ENCODE results near the gene CLEC18A. TPM values are rescaled to one million over a fixed set of nuclear protein-coding genes. Genes with fewer than 3 reads are reported as not detected.

Gene CLEC18A
- total RNA-seq, 1 donor from 2014 or later, result 5.9 TPM

DNA sequence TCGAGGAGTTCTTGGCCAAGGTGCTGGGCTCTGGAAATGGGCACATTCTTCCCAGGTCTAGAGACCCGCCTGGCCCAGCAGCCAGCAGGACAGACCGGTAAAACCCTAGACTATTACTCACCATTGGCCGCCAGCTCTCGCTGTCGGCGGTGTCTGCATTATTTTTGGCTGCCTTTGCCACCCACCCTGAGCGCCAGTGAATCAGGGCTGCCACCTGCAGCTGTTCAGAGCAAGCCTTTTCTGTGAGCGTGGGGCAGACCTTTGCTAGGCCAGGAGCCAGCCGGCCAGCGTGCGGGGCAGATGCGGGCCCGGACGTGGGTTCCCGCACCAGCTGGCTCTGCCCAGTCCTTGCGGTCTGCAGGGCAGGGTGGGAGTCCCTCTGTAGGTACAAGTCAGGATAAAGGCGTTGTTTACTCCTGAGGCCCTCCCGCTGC lies 15.8 kb upstream of the CLEC18A start:
- no peak overlapping the region for H3K4me3 Mint-ChIP-seq
- H3K9me3 ChIP-seq (ENCODE audit: low read depth), result no peaks in the 10 kb centered on the region
- H3K9me3 Mint-ChIP-seq, result no peaks in the 10 kb centered on the region
- H3K79me2 ChIP-seq (ENCODE audit: low read depth), result no peaks in the 10 kb centered on the region
- TF ChIP-seq EZH2phosphoT487 (IDR thresholded peaks at IDR 0.05) (no peak), EZH2 (IDR thresholded peaks at IDR 0.05) (no peak)
- TF ChIP-seq, protein P1, sequence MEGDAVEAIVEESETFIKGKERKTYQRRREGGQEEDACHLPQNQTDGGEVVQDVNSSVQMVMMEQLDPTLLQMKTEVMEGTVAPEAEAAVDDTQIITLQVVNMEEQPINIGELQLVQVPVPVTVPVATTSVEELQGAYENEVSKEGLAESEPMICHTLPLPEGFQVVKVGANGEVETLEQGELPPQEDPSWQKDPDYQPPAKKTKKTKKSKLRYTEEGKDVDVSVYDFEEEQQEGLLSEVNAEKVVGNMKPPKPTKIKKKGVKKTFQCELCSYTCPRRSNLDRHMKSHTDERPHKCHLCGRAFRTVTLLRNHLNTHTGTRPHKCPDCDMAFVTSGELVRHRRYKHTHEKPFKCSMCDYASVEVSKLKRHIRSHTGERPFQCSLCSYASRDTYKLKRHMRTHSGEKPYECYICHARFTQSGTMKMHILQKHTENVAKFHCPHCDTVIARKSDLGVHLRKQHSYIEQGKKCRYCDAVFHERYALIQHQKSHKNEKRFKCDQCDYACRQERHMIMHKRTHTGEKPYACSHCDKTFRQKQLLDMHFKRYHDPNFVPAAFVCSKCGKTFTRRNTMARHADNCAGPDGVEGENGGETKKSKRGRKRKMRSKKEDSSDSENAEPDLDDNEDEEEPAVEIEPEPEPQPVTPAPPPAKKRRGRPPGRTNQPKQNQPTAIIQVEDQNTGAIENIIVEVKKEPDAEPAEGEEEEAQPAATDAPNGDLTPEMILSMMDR (IDR thresholded peaks at IDR 0.05), result no peak
- peaks cover 19% of the 10 kb centered on the region for H3K36me3 Mint-ChIP-seq
- H3K27ac Mint-ChIP-seq, result no peak overlapping the region
- H3F3A ChIP-seq (ENCODE audit: low read depth), result no peaks in the 10 kb centered on the region
- no peak overlapping the region for H3K9ac ChIP-seq
- peaks cover 6% of the 10 kb centered on the region for H3K27me3 Mint-ChIP-seq (ENCODE audit: insufficient read depth, low read depth)
- DNase-seq (ENCODE audit: low spot score), result no peak
- H3K4me1 Mint-ChIP-seq, result peaks cover 9% of the 10 kb centered on the region
- H2AFZ ChIP-seq (replicated peaks), result no peak overlapping the region
- H4K20me1 ChIP-seq (ENCODE audit: low read depth), result no peaks in the 10 kb centered on the region
- H3K27ac ChIP-seq, result no peak overlapping the region
- no peak overlapping the region for H3K4me3 ChIP-seq
- no peak overlapping the region for H3K4me2 ChIP-seq
- no peaks in the 10 kb centered on the region for H3K36me3 ChIP-seq
- H3K4me1 ChIP-seq, result no peaks in the 10 kb centered on the region
- no peaks in the 10 kb centered on the region for H3K27me3 ChIP-seq

DNA sequence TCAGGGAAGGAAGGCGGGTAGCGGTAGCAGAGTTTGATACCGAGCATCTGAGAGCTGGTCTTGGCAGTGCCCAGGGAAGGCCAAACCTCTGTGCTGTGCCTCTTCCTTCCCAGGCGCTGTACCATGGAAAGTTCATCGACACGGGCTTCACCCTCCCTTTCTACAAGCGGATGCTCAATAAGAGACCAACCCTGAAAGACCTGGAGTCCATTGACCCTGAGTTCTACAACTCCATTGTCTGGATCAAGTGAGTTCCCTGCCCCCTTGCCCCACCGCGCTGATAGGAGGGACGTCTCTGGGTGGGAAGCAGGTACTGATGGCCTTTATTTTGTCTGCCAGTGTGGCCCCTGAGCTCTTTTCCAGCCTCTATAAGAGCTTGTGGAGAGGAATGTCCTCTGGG lies 15.4 kb upstream of the CLEC18A start:
- Histone ChIP-seq H3K9me3 (ENCODE audit: low read depth) (no peaks in the 10 kb centered on the region), H3K27ac (no peak overlapping the region), H3K27me3 (no peaks in the 10 kb centered on the region), H3K79me2 (ENCODE audit: low read depth) (no peaks in the 10 kb centered on the region), H3K36me3 (no peaks in the 10 kb centered on the region), H4K20me1 (ENCODE audit: low read depth) (no peaks in the 10 kb centered on the region), H2AFZ (replicated peaks) (no peak overlapping the region), H3K4me1 (no peaks in the 10 kb centered on the region), H3K4me2 (no peak overlapping the region), H3K9ac (no peak overlapping the region), H3K4me3 (no peak overlapping the region), H3F3A (ENCODE audit: low read depth) (no peaks in the 10 kb centered on the region)
- no peak overlapping the region for H3K27ac Mint-ChIP-seq
- peaks cover 19% of the 10 kb centered on the region for H3K36me3 Mint-ChIP-seq
- peaks cover 9% of the 10 kb centered on the region for H3K4me1 Mint-ChIP-seq
- H3K4me3 Mint-ChIP-seq, result no peak overlapping the region
- TF ChIP-seq, protein P1 (IDR thresholded peaks at IDR 0.05), result no peak
- TF ChIP-seq EZH2phosphoT487 (IDR thresholded peaks at IDR 0.05), result no peak
- TF ChIP-seq EZH2 (IDR thresholded peaks at IDR 0.05), result no peak
- no peaks in the 10 kb centered on the region for H3K9me3 Mint-ChIP-seq
- DNase-seq (ENCODE audit: low spot score), result no peak
- peaks cover 6% of the 10 kb centered on the region for H3K27me3 Mint-ChIP-seq (ENCODE audit: insufficient read depth, low read depth)

DNA sequence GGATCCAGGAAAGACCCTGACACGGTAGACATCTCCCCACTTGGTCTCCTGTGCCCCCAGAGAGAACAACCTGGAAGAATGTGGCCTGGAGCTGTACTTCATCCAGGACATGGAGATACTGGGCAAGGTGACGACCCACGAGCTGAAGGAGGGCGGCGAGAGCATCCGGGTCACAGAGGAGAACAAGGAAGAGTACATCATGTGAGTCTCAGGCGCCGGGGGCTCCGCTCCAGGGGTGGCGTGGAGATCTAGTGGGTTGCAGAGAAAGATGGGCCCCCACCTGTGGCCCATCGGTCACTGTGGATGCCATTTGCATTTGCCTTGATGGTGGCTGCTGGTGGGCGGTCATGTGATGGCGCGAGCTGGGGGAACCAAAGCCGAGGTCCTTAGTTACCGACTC lies 14.9 kb upstream of the CLEC18A start:
- H3K4me1 ChIP-seq, result no peaks in the 10 kb centered on the region
- peaks cover 16% of the 10 kb centered on the region for H3K36me3 Mint-ChIP-seq
- peaks cover 6% of the 10 kb centered on the region for H3K27me3 Mint-ChIP-seq (ENCODE audit: insufficient read depth, low read depth)
- H2AFZ ChIP-seq (replicated peaks), result no peak overlapping the region
- no peak overlapping the region for H3K4me2 ChIP-seq
- no peaks in the 10 kb centered on the region for H3K79me2 ChIP-seq (ENCODE audit: low read depth)
- H3K36me3 ChIP-seq, result no peaks in the 10 kb centered on the region
- peak overlapping the region; percentile 26 for H3K27ac Mint-ChIP-seq
- no peaks in the 10 kb centered on the region for H3K9me3 ChIP-seq (ENCODE audit: low read depth)
- TF ChIP-seq, protein P1 (IDR thresholded peaks at IDR 0.05), result no peak
- no peak for TF ChIP-seq EZH2phosphoT487 (IDR thresholded peaks at IDR 0.05)
- no peak for TF ChIP-seq EZH2 (IDR thresholded peaks at IDR 0.05)
- H3F3A ChIP-seq (ENCODE audit: low read depth), result no peaks in the 10 kb centered on the region
- no peaks in the 10 kb centered on the region for H3K9me3 Mint-ChIP-seq
- no peak overlapping the region for H3K27ac ChIP-seq
- no peak overlapping the region for H3K9ac ChIP-seq
- H3K27me3 ChIP-seq, result no peaks in the 10 kb centered on the region
- DNase-seq (ENCODE audit: low spot score), result no peak
- H3K4me3 Mint-ChIP-seq, result no peak overlapping the region
- H4K20me1 ChIP-seq (ENCODE audit: low read depth), result no peaks in the 10 kb centered on the region
- H3K4me1 Mint-ChIP-seq, result peaks cover 12% of the 10 kb centered on the region
- no peak overlapping the region for H3K4me3 ChIP-seq

Measured in neural progenitor cell (in vitro differentiated cells).